ENCODE data around the gene FHOD3. TPM values are rescaled to one million over a fixed set of nuclear protein-coding genes. Genes with fewer than 3 reads are reported as not detected.

FHOD3 gene
- total RNA-seq, 1 experiment from 2014 or later, result 0.34 TPM

DNA sequence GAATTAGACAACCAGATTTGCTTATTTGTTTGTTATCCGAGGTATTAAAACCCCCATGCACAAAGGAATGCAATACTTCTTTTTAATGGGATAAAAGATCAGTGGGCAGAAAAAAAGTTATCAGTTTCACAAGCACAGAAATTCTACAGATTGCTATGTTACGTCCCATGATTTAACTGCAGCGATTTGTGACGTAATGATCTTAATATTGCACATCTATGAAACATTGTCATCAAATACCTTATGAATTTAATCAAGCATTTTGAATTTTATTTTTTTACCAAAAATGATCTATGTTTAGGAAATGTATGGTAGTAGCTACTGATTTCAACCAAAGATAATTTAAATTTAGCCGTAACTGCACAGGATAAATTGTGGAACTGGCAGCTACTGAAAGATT is 138.9 kb downstream of the FHOD3 start:
- H3K4me1 ChIP-seq (ENCODE audit: insufficient read depth, low read length, poor library complexity, severe bottlenecking), result no peaks in the 10 kb centered on the region
- ChIA-PET CTCF (no interaction called here), POLR2A (ENCODE audit: low non-redundant PET) (no interaction called here)
- intact Hi-C loops (cut with micrococcal nuclease; ENCODE audit: unreplicated experiment), result no loop called here
- no TSS peak for BruUV-seq (replicated peaks)
- TF ChIP-seq EZH2 (IDR thresholded peaks at IDR 0.05; ENCODE audit: borderline replicate concordance, low read depth, low read length, poor library complexity, severe bottlenecking), result no peak
- TF ChIP-seq, protein P1, sequence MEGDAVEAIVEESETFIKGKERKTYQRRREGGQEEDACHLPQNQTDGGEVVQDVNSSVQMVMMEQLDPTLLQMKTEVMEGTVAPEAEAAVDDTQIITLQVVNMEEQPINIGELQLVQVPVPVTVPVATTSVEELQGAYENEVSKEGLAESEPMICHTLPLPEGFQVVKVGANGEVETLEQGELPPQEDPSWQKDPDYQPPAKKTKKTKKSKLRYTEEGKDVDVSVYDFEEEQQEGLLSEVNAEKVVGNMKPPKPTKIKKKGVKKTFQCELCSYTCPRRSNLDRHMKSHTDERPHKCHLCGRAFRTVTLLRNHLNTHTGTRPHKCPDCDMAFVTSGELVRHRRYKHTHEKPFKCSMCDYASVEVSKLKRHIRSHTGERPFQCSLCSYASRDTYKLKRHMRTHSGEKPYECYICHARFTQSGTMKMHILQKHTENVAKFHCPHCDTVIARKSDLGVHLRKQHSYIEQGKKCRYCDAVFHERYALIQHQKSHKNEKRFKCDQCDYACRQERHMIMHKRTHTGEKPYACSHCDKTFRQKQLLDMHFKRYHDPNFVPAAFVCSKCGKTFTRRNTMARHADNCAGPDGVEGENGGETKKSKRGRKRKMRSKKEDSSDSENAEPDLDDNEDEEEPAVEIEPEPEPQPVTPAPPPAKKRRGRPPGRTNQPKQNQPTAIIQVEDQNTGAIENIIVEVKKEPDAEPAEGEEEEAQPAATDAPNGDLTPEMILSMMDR (conservative IDR thresholded peaks at IDR 0.05; ENCODE audit: low read depth, low read length), result no peak
- H3K27ac ChIP-seq (ENCODE audit: low read depth, low read length, poor library complexity, severe bottlenecking), result no peak overlapping the region
- no peaks in the 10 kb centered on the region for H3K27me3 ChIP-seq (replicated peaks; ENCODE audit: insufficient read depth, low read depth, low read length, poor library complexity)
- no peak for DNase-seq (ENCODE audit: low spot score)
- H3K9me3 ChIP-seq (ENCODE audit: low read depth, low read length, poor library complexity, severe bottlenecking), result no peaks in the 10 kb centered on the region
- no peaks in the 10 kb centered on the region for H3K36me3 ChIP-seq (ENCODE audit: insufficient read depth, low read length, poor library complexity, severe bottlenecking)
- no peak overlapping the region for H3K4me3 ChIP-seq (ENCODE audit: low read depth, low read length, poor library complexity, severe bottlenecking)

DNA sequence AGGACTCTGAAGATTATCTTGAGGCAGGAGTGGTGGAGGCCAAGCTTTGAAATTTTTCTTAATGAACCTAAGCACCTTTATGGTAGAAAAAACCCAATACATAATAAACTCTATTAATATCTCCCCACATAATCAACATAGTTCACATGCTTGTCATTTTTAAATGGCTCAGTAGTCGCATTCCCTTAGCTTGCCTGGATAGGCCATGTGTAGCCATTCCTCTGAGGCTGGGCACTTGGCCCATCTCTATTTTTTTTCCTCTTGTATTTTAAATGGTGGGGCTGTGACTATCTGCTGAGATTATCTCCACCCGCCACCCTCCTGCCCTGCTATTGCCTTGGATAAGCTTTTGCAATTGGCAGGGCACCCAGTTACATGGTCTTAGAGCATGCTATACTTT is 143.1 kb downstream of the FHOD3 start:
- CTCF ChIA-PET, result no interaction called here
- BruUV-seq (replicated peaks), result no TSS peak
- Histone ChIP-seq H3K4me1 (ENCODE audit: insufficient read depth, low read length, poor library complexity, severe bottlenecking) (no peaks in the 10 kb centered on the region), H3K36me3 (ENCODE audit: insufficient read depth, low read length, poor library complexity, severe bottlenecking) (no peaks in the 10 kb centered on the region), H3K4me3 (ENCODE audit: low read depth, low read length, poor library complexity, severe bottlenecking) (no peak overlapping the region), H3K27me3 (replicated peaks; ENCODE audit: insufficient read depth, low read depth, low read length, poor library complexity) (no peaks in the 10 kb centered on the region), H3K27ac (ENCODE audit: low read depth, low read length, poor library complexity, severe bottlenecking) (no peak overlapping the region), H3K9me3 (ENCODE audit: low read depth, low read length, poor library complexity, severe bottlenecking) (no peaks in the 10 kb centered on the region)
- intact Hi-C loops (cut with micrococcal nuclease; ENCODE audit: unreplicated experiment), result no loop called here
- TF ChIP-seq EZH2 (IDR thresholded peaks at IDR 0.05; ENCODE audit: borderline replicate concordance, low read depth, low read length, poor library complexity, severe bottlenecking), result no peak
- TF ChIP-seq, protein P1 (conservative IDR thresholded peaks at IDR 0.05; ENCODE audit: low read depth, low read length), result no peak
- POLR2A ChIA-PET (ENCODE audit: low non-redundant PET), result interaction anchor here (0.6 kb wide), 1 partner anchor 271 kb away, joined by 3 read pairs; no protein-coding TSS in a partner anchor
- no peak for DNase-seq (ENCODE audit: low spot score)

DNA sequence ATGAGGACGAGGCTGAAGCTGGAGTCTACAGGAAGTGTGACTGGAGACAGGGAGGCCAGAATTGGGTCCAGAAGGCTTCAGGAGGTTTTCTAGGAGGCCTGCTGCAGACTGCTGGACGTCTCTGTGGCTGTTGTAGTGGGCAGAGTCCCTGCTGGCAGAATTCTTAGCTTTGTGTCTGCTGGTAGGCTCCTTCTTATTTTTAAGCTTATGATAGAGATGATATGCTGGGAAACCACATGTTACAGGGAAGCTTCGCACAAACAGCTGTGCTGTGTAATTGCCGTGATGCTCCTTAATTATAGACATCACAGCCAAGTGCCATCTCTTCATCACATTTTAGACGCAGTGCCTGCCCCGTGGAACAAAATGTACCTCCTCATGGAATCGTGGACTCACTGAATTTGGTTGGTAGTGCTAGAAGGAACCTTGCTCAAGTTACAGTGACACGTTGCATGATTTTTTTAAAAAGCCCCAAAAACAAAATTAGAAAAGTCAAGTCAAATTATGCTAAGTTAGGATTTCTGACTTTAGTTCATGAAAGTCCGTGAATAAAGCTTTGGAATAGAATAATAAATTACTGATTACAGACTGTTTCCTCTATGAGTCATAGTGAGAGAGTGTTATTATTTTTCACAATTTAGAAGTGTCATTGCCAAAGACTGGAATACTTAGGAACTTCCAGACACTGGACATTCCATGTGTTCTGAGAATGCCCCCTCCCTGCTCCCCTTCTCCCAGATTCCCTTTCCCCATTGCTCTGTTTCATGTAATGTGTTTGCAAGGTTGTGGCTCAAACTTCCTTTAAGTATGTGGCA is 144.1 kb downstream of the FHOD3 start:
- Histone ChIP-seq H3K9me3 (ENCODE audit: low read depth, low read length, poor library complexity, severe bottlenecking) (no peaks in the 10 kb centered on the region), H3K36me3 (ENCODE audit: insufficient read depth, low read length, poor library complexity, severe bottlenecking) (no peaks in the 10 kb centered on the region), H3K27ac (ENCODE audit: low read depth, low read length, poor library complexity, severe bottlenecking) (no peak overlapping the region), H3K27me3 (replicated peaks; ENCODE audit: insufficient read depth, low read depth, low read length, poor library complexity) (no peaks in the 10 kb centered on the region), H3K4me3 (ENCODE audit: low read depth, low read length, poor library complexity, severe bottlenecking) (no peak overlapping the region), H3K4me1 (ENCODE audit: insufficient read depth, low read length, poor library complexity, severe bottlenecking) (no peaks in the 10 kb centered on the region)
- TF ChIP-seq EZH2 (IDR thresholded peaks at IDR 0.05; ENCODE audit: borderline replicate concordance, low read depth, low read length, poor library complexity, severe bottlenecking), result no peak
- TF ChIP-seq, protein P1 (conservative IDR thresholded peaks at IDR 0.05; ENCODE audit: low read depth, low read length), result no peak
- BruUV-seq (replicated peaks), result no TSS peak
- ChIA-PET POLR2A (ENCODE audit: low non-redundant PET) (no interaction called here), CTCF (no interaction called here)
- intact Hi-C loops (cut with micrococcal nuclease; ENCODE audit: unreplicated experiment), result no loop called here
- DNase-seq (ENCODE audit: low spot score), result no peak

All from A673 (cell line).